Activated T-helper 9 cell treated with anti-CD3 and anti-CD28 coated beads, Interleukin-2, amount 50 U/mL, for 16 hours (primary cell): ENCODE results near the gene WLS.

Experiments used
- DNase-seq: peaks from one replicate; pipeline ENCODE4 v3.0.0-alpha.2; 2020; ENCODE audit warnings: low read depth

WLS gene

GRCh38 chr1:68227598-68227997, 4.7 kb downstream of the WLS start:
- no peak for DNase-seq

GRCh38 chr1:68225781-68226180, 6.5 kb downstream of the WLS start:
- DNase-seq: no peak

GRCh38 chr1:68223687-68224086, 8.6 kb downstream of the WLS start:
- no peak for DNase-seq

- no peak for DNase-seq
Measured at GRCh38 chr1:68221980-68222373, 10.3 kb downstream of the WLS start.

GRCh38 chr1:68221001-68221979, 11.0 kb downstream of the WLS start:
- no peak for DNase-seq

- no peak for DNase-seq
Measured at GRCh38 chr1:68220420-68220819, 11.9 kb downstream of the WLS start.

GRCh38 chr1:68218490-68218889, 13.8 kb downstream of the WLS start:
- no peak for DNase-seq

- no peak for DNase-seq
Measured at GRCh38 chr1:68217618-68218017, 14.7 kb downstream of the WLS start.

- no peak for DNase-seq
Measured at GRCh38 chr1:68217060-68217554, 15.2 kb downstream of the WLS start.

GRCh38 chr1:68216089-68216772, 16.1 kb downstream of the WLS start:
- no peak for DNase-seq

- DNase-seq: no peak
Measured at GRCh38 chr1:68213843-68214242, 18.5 kb downstream of the WLS start.

GRCh38 chr1:68211761-68212380, 20.5 kb downstream of the WLS start:
- no peak for DNase-seq

GRCh38 chr1:68210829-68211228, 21.5 kb downstream of the WLS start:
- no peak for DNase-seq

GRCh38 chr1:68210027-68210426, 22.3 kb downstream of the WLS start:
- no peak for DNase-seq

- no peak for DNase-seq
Measured at GRCh38 chr1:68206848-68207689, 25.3 kb downstream of the WLS start.

GRCh38 chr1:68205794-68206358, 26.4 kb downstream of the WLS start:
- no peak for DNase-seq

GRCh38 chr1:68204977-68205630, 27.2 kb downstream of the WLS start:
- no peak for DNase-seq

GRCh38 chr1:68202239-68202832, 30.0 kb downstream of the WLS start:
- no peak for DNase-seq

GRCh38 chr1:68201546-68202238, 30.6 kb downstream of the WLS start:
- no peak for DNase-seq

- no peak for DNase-seq
Measured at GRCh38 chr1:68199603-68200002, 32.7 kb downstream of the WLS start.
